ENCODE measurements around the gene PIK3C3.

The PIK3C3 gene

GRCh38 chr18:41954827-41955613, at the start of gene PIK3C3:
PIK3C3 (plus strand) TSS chr18:41955234; CDS start chr18:41955292, 58 bp downstream.
- DNase-seq: peak; percentile 97

GRCh38 chr18:41905786-41906527, 49.1 kb upstream of the PIK3C3 start:
- no peak for DNase-seq

- DNase-seq: peak; percentile 14
Measured at GRCh38 chr18:41906528-41907146, 48.4 kb upstream of the PIK3C3 start.

DNA sequence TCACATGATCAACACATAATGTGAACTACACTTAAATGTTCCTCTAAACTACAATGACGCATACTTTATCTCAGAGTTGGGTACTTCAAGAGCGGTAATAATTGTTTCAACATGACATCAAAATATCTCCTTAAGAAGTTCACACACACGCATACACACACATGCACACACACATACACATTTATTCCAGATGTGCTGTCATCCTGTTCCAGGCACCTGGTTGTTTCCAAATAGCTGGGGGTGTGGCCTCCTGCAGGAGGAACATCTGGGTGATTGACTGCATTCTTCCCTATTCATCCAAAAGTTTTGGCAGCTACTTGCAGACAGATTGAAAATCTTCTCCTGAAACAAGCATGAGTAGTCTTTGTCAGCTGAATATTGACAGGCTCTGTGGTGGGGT, 37.9 kb upstream of the PIK3C3 start:
- no peak for DNase-seq

- no peak for DNase-seq
Measured at GRCh38 chr18:41921770-41922169, 33.3 kb upstream of the PIK3C3 start.

GRCh38 chr18:41922176-41922575, 32.9 kb upstream of the PIK3C3 start:
- DNase-seq: no peak

DNA sequence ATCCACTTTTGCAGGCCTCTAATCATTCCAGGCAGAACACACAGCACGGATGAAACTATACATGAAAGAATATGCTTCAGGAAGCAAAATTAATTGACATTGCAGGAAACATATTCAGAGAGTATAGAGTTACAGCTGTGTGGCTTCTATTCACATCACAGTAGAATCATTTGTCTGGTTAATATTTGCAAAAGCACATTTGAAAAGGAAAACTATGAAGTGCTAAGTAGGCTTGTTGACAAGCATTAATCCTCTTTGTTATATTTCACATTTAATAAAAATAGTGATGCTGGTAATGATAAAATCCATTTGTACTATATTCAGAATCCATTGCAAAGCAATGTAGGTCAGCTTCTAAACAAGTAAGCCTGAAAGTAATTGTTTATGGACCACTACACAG, 32.2 kb upstream of the PIK3C3 start:
- no peak for DNase-seq

DNA sequence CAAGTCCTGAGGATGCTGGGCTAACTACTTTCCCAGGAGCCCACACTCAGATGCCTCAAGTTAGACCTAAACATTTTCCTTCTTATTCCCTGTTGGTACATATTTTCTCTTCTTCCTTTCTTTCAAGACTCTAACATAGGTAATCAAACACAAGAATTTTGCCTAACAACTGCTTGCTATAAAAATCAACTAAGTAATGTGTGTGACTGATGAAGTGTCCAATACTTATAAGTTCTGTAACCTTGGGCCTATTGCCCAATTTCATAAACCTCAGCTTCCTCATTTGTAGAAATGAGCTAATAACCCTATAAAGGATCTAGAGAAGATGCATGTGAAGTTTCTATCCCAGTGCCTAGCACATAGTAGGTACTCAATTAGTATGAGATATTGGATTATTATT, 31.6 kb upstream of the PIK3C3 start:
- DNase-seq: no peak

DNA sequence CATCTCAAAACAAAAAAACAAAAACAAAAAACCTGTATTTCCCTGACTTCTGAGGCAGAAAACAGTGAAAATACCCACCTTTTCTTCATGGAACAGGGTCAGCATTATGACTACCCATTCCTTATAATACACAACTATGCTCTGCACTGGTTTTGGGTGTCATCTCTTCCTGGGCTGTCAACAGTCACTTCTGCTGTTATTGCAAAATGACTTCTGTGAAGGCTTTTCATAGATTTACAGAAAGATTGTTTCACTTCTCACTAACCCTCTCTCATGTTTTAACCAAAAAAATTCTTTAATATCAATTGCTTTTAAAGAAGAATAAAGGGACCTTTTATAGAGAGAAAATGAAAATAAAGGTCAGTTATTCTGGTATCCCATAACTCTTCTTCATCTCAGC, 26.5 kb upstream of the PIK3C3 start:
- DNase-seq: no peak

DNA sequence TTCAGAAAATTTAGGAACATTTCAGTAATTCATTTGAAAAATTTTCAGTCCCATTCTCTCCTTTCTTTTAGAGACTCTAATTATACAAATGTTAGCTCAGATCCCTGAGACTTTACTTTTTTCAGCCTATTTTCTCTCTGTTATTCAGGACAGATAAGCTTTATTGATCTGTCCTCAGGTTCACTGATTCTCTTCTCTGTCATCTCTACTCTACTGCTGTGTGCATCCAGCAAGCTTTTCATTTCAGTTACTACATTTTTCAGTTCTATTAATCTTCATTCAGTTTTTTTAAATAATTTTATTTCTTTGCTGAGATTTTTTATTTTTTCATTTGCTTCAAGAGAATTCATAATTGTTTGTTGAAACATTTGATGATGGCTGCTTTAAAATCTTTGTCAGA, 22.1 kb upstream of the PIK3C3 start:
- no peak for DNase-seq

DNA sequence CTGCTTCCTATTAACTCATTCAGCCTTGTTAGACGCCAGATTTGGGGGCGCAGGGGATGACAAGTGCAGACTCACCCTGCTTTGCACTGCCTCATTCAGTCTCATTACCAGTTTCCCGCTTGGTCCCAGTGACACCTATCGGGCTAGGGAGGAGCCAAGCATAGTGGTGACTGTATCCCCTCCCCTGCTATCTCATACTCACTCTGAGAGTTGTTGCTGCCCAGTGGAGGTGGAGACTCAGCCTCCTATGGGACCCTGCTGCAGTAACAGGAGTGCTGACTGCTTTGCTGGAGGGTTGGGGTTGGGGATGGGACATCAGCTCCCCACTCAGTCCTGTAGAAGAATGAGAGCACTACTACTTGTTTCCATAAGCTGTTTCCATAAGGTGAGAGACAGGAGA, 21.3 kb upstream of the PIK3C3 start:
- no peak for DNase-seq

DNA sequence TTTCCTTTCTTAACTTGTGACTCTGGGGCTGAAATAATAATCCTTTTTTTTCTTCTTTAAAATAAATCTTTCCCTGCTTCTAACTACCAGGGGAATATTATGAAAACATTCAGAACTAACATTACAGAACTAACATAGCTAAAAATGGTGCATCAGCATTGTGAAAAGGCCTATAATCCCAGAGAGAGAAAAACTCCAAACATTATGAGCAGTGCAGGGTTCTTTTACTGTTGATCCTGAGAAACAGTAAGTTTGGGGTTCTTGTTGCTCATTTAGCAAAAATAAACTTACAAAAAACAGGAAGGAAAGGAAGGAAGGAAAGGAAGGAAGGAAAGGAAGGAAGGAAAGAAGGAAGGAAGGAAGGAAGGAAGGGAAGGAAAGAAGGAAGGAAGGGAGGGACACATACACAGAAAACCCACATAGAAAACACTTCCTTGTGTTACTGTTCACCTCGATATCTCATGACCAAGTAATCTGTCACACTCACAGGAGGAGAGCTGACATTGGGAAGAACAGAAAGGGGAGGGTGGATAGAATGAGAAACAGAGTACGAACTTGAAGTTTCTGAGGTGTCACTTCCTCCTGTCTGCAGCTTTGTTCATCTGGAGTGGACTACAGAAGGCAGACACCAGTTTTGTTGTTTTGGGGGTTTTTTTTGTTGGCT, 18.4 kb upstream of the PIK3C3 start:
- DNase-seq: no peak

DNA sequence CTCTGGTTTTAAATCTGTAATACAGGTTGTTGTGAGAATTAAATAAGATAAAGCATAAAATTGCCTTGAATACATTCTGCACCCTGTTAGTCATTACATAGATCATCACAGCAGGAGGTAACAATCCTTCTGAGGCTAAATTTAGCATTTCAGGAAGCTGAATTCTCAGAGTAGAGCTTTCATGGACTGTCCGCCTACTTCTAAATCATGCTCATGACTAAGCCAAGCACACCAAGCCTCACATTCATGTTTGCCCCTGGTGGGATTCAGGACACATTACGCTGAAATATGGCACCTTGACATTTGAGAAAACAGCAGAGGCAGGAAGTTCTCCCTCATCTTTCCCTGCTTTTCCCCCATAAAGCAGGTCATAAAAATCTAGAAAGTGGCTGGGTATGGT, 16.6 kb upstream of the PIK3C3 start:
- no peak for DNase-seq

- no peak for DNase-seq
Measured at GRCh38 chr18:41939326-41939725, 15.7 kb upstream of the PIK3C3 start.

GRCh38 chr18:41940506-41941215, 14.4 kb upstream of the PIK3C3 start:
- DNase-seq: no peak

DNA sequence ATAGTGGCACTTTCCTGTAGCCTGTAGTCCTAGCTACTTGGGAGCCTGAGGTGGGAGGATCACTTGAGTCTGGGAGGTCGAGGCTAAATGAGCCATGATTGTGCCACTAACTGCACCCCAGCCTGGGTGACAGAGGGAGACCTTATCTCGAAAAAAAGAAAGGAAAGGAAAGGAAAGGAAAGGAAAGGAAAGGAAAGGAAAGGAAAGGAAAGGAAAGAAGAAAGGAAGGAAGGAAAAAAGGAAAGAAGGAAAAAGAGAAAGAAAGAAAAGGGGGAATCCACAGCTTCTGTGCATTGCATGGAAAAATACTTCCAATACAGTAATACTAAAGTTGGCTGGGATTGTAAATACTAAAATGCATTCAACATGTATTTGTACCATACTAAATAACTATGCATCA, 12.8 kb upstream of the PIK3C3 start:
- DNase-seq: no peak

DNA sequence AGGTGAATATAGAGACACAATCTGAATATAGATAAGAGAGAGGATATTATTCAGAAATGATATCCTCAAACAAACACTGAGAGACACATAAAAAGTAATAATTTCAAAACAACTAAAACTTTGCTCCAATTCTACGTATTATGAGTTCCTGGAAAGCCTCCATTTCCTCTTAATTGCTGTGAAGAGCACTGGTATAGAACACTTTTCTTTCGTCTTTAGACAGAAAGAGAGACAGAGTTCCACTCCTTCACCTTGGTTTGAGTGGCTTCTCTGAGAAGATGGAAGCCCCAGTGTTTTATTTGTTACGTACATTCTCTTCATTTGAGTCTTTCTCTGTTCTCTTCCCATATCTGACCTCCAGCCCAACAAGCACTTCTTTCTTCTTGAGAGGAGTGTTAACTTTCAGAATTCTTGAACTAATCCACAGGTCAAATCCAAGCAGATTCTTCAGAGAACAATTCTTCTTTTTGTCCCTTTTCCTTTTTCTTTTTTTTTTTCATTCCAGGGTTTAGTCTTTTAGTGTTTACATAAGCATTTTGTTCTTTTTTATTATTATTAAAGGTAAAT, 6.4 kb upstream of the PIK3C3 start:
- no peak for DNase-seq

- no peak for DNase-seq
Measured at GRCh38 chr18:41949206-41949920, 5.7 kb upstream of the PIK3C3 start.

DNA sequence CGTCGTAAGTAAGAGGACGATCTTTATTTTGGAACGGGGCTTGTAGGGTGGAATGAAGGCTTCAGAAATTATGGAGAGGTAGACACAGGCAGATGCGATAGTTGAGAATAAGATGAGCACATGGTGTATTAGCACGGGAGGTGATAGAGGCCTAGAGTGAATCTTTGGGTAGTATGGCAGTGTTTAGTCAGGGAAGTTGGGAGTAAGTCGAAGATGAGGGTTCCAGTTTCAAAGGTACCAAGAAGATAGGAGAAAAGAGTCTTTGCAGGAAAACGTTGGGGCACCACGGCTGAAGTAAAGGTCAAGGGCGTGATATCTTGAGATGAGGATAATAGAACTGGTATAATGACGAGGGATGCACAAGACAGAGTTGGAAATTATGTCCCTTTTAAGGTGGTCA, 654 bp downstream of the PIK3C3 start:
- DNase-seq: no peak

DNA sequence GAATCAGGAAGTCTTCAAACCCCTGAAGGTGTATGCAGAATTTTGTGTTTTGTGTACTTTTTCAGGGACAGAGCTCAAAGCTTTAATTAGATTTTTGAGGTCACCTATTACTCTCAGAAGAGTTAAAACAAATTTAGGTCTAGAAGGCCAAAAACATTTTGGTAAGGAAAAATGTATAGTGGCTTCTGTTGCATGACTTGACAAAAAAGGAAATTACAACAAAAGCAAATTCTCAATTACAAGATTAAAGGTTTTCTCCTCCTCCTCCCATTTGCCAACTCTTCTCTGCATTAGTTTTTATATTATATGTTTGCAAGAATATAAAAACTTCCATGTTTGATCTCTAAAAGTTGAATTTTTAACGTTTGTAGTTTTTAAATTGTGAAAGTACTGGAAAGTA, 4.0 kb downstream of the PIK3C3 start:
- no peak for DNase-seq

- no peak for DNase-seq
Measured at GRCh38 chr18:41965634-41966255, 10.7 kb downstream of the PIK3C3 start.
